ENCODE data around the gene MTSS2. TPM values are rescaled to one million over a fixed set of nuclear protein-coding genes. Genes with fewer than 3 reads are reported as not detected.
A peak's percentile ranks its signal among the peaks of the same experiment; 100 is the strongest.

MTSS2 gene
- total RNA-seq, 5 donors from 2014 or later (not counting 1 experiment from before 2014, with no cell fraction given): 2.2 to 7.1 (median 5.1) TPM

DNA sequence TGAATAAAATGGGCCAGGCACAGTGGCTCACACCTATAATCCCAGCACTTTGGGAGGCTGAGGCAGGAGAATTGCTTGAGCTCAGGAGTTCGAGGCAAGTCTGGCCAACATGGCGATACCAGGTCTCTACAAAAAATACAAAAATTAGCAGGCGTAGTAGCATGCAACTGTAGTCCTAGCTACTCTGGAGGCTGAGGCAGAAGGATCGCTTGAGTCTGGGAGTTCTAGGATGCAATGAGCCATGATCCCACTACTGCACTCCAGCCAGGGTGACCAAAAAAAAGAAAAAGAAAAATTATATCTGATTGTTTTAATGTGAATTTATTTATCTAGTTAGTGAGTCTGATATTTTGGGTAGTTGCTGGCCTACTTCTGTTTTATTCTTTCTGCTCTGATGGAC is 32.4 kb downstream of the MTSS2 start:
- H3K4me3 Mint-ChIP-seq: peak overlapping the region in 1 of 3 donors; percentile 29
- no peaks in the 10 kb centered on the region for H3K9me3 Mint-ChIP-seq
- Histone ChIP-seq H3K4me3 (ENCODE audit: control insufficient read depth in 1 of 2, extremely low read depth in 1 of 2, low read length in 1 of 2) (no peak overlapping the region), H3K27me3 (replicated peaks in 1 of 2; ENCODE audit: control insufficient read depth in 2 of 2, extremely low read depth in 1 of 2, insufficient read depth in 2 of 2, low read length in 1 of 2) (peaks cover 0 to 8% of the 10 kb centered on the region in 2 experiments), H3K4me1 (ENCODE audit: control insufficient read depth in 1 of 2, extremely low read depth in 1 of 2, insufficient read depth in 2 of 2, low read length in 2 of 2) (peaks cover 0 to 5% of the 10 kb centered on the region in 2 experiments), H3K9me3 (no peaks in the 10 kb centered on the region), H3K36me3 (ENCODE audit: control insufficient read depth in 2 of 2, extremely low read depth in 1 of 2, insufficient read depth in 1 of 2, low read length in 1 of 2) (no peaks in the 10 kb centered on the region), H3K27ac (ENCODE audit: low read length) (no peak overlapping the region)
- no peaks in the 10 kb centered on the region for H3K27me3 Mint-ChIP-seq
- DNase-seq (no peak), ATAC-seq (replicated peaks in 1 of 4) (peak in 1 of 4 experiments; percentile 18)
- peaks cover 3 to 6% (median 4%) of the 10 kb centered on the region in 3 donors for H3K4me1 Mint-ChIP-seq
- H3K27ac Mint-ChIP-seq: no peak overlapping the region
- no peaks in the 10 kb centered on the region for H3K36me3 Mint-ChIP-seq
- ChIA-PET POLR2A (interaction anchor here in 1 of 2 donors (0.5 to 0.6 kb wide), 2 partner anchors 199 to 306 kb away, joined by 3 read pairs; partner anchors contain the start of gene FCSK), CTCF (interaction anchor here in 1 of 2 donors (0.7 to 1.4 kb wide), 3 partner anchors 61 to 489 kb away, joined by 3 to 7 read pairs (median 5); no protein-coding TSS in a partner anchor)
- 100% methylated on average over 3 of the region's 4 CpGs for WGBS (ENCODE audit: insufficient coverage)

DNA sequence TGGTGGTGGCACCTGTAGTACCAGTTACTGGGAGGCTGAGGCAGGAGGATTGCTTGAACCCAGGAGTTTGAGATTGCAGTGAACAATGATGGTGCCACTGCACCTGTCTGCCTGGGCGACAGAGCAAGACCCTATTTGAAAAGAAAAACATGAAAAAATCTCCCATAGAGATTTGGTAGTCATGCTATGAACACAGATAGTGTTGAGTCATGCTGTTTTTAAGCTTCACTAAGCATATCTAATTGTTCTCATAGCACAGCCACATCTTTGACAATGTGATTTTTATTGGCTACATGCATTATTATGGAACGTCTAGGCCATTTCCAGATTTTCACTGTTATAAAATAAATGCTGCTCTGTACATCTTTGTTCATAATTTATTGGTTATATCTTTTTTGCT is 33.5 kb downstream of the MTSS2 start:
- Mint-ChIP-seq H3K36me3 (no peaks in the 10 kb centered on the region), H3K4me3 (no peak overlapping the region), H3K27ac (no peak overlapping the region), H3K9me3 (no peaks in the 10 kb centered on the region), H3K27me3 (no peaks in the 10 kb centered on the region), H3K4me1 (peaks cover 3 to 6% (median 4%) of the 10 kb centered on the region in 3 donors)
- H3K4me1 ChIP-seq (ENCODE audit: control insufficient read depth in 1 of 2, extremely low read depth in 1 of 2, insufficient read depth in 2 of 2, low read length in 2 of 2): peaks cover 0 to 5% of the 10 kb centered on the region in 2 experiments
- H3K9me3 ChIP-seq: no peaks in the 10 kb centered on the region
- POLR2A ChIA-PET: no interaction called here
- H3K27me3 ChIP-seq (replicated peaks in 1 of 2; ENCODE audit: control insufficient read depth in 2 of 2, extremely low read depth in 1 of 2, insufficient read depth in 2 of 2, low read length in 1 of 2): peaks cover 0 to 16% of the 10 kb centered on the region in 2 experiments
- DNase-seq (no peak), ATAC-seq (replicated peaks in 1 of 4) (no peak)
- H3K36me3 ChIP-seq (ENCODE audit: control insufficient read depth in 2 of 2, extremely low read depth in 1 of 2, insufficient read depth in 1 of 2, low read length in 1 of 2): no peaks in the 10 kb centered on the region
- no peak overlapping the region for H3K27ac ChIP-seq (ENCODE audit: low read length)
- WGBS (ENCODE audit: insufficient coverage): no CpG with 5 or more reads among the region's 2 CpGs
- H3K4me3 ChIP-seq (ENCODE audit: control insufficient read depth in 1 of 2, extremely low read depth in 1 of 2, low read length in 1 of 2): no peak overlapping the region
- CTCF ChIA-PET: no interaction called here

- H3K27ac Mint-ChIP-seq: no peak overlapping the region
- no peak for DNase-seq
- no peaks in the 10 kb centered on the region for H3K9me3 Mint-ChIP-seq
- no peaks in the 10 kb centered on the region for H3K36me3 Mint-ChIP-seq
- ChIA-PET POLR2A (no interaction called here), CTCF (interaction anchor here in 1 of 2 donors (0.7 kb wide), 1 partner anchor 120 kb away, joined by 5 read pairs; no protein-coding TSS in a partner anchor)
- no peaks in the 10 kb centered on the region for H3K27me3 Mint-ChIP-seq
- no peak overlapping the region for H3K27ac ChIP-seq (ENCODE audit: low read length)
- H3K9me3 ChIP-seq: no peaks in the 10 kb centered on the region
- ATAC-seq (replicated peaks in 1 of 4): no peak
- peaks cover 0 to 5% of the 10 kb centered on the region in 2 experiments for H3K4me1 ChIP-seq (ENCODE audit: control insufficient read depth in 1 of 2, extremely low read depth in 1 of 2, insufficient read depth in 2 of 2, low read length in 2 of 2)
- 71% methylated on average over 2 of the region's 3 CpGs for WGBS (ENCODE audit: insufficient coverage)
- H3K4me1 Mint-ChIP-seq: peaks cover 3 to 6% (median 4%) of the 10 kb centered on the region in 3 donors
- peaks cover 0 to 18% of the 10 kb centered on the region in 2 experiments for H3K27me3 ChIP-seq (replicated peaks in 1 of 2; ENCODE audit: control insufficient read depth in 2 of 2, extremely low read depth in 1 of 2, insufficient read depth in 2 of 2, low read length in 1 of 2)
- no peaks in the 10 kb centered on the region for H3K36me3 ChIP-seq (ENCODE audit: control insufficient read depth in 2 of 2, extremely low read depth in 1 of 2, insufficient read depth in 1 of 2, low read length in 1 of 2)
- H3K4me3 Mint-ChIP-seq: no peak overlapping the region
- H3K4me3 ChIP-seq (ENCODE audit: control insufficient read depth in 1 of 2, extremely low read depth in 1 of 2, low read length in 1 of 2): no peak overlapping the region
Observed at GRCh38 chr16:70651524-70651923, 34.3 kb downstream of the MTSS2 start.

DNA sequence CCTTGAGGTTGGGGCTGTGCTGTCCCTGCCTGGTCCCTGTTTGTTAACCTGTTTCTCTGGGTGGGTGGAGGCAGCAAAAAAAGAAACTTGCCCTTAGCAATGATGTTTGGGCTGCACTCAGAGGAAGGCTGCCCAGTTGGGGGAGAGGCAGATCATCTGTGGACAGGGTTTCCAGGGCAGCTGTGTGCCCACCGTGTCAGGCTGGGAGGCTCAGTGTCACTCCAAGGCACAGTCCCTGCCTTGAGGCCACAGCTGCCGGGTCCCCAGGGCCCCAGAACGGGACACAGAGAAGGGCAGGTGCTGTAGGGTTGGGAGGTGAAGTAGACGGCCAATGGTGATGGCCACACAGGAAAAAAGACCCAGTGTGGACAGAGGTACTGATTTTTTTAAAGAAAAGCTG is 35.6 kb downstream of the MTSS2 start:
- 62% methylated on average over 4 of the region's 4 CpGs for WGBS (ENCODE audit: insufficient coverage)
- Histone ChIP-seq H3K27ac (ENCODE audit: low read length) (no peak overlapping the region), H3K4me3 (ENCODE audit: control insufficient read depth in 1 of 2, extremely low read depth in 1 of 2, low read length in 1 of 2) (no peak overlapping the region), H3K36me3 (ENCODE audit: control insufficient read depth in 2 of 2, extremely low read depth in 1 of 2, insufficient read depth in 1 of 2, low read length in 1 of 2) (no peaks in the 10 kb centered on the region), H3K9me3 (no peaks in the 10 kb centered on the region), H3K4me1 (ENCODE audit: control insufficient read depth in 1 of 2, extremely low read depth in 1 of 2, insufficient read depth in 2 of 2, low read length in 2 of 2) (peaks cover 0 to 5% of the 10 kb centered on the region in 2 experiments), H3K27me3 (replicated peaks in 1 of 2; ENCODE audit: control insufficient read depth in 2 of 2, extremely low read depth in 1 of 2, insufficient read depth in 2 of 2, low read length in 1 of 2) (peaks cover 0 to 20% of the 10 kb centered on the region in 2 experiments)
- DNase-seq: no peak
- Mint-ChIP-seq H3K36me3 (no peaks in the 10 kb centered on the region), H3K27ac (no peak overlapping the region), H3K9me3 (no peaks in the 10 kb centered on the region), H3K4me1 (peaks cover 3 to 6% (median 4%) of the 10 kb centered on the region in 3 donors), H3K4me3 (no peak overlapping the region), H3K27me3 (no peaks in the 10 kb centered on the region)
- no peak for ATAC-seq (replicated peaks in 1 of 4)
- POLR2A ChIA-PET: no interaction called here
- CTCF ChIA-PET: no interaction called here

DNA sequence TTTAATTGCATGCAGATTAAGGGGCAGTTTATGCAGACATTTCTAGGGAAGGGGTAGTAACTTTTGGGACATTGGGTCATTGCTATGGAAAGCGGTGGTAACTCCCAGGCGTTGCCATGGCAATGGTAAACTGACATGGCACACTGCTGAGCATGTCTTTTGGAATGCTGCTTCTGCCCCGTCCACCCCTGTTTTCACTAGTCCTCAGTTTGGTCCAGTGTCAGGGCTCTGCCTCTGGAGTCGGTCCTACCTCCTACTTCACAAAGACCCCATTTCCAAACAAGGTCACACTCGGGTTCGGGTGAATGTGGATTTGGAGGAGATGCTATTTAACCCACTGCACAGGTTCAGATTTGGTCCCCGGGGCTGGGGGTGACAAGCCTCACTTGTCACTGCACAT is 36.6 kb downstream of the MTSS2 start:
- Mint-ChIP-seq H3K36me3 (no peaks in the 10 kb centered on the region), H3K27me3 (no peaks in the 10 kb centered on the region), H3K27ac (no peak overlapping the region), H3K9me3 (no peaks in the 10 kb centered on the region), H3K4me3 (no peak overlapping the region), H3K4me1 (peaks cover 3 to 6% (median 4%) of the 10 kb centered on the region in 3 donors)
- DNase-seq: no peak
- Histone ChIP-seq H3K9me3 (no peaks in the 10 kb centered on the region), H3K4me1 (ENCODE audit: control insufficient read depth in 1 of 2, extremely low read depth in 1 of 2, insufficient read depth in 2 of 2, low read length in 2 of 2) (peaks cover 0 to 5% of the 10 kb centered on the region in 2 experiments), H3K36me3 (ENCODE audit: control insufficient read depth in 2 of 2, extremely low read depth in 1 of 2, insufficient read depth in 1 of 2, low read length in 1 of 2) (no peaks in the 10 kb centered on the region), H3K4me3 (ENCODE audit: control insufficient read depth in 1 of 2, extremely low read depth in 1 of 2, low read length in 1 of 2) (no peak overlapping the region), H3K27ac (ENCODE audit: low read length) (no peak overlapping the region), H3K27me3 (replicated peaks in 1 of 2; ENCODE audit: control insufficient read depth in 2 of 2, extremely low read depth in 1 of 2, insufficient read depth in 2 of 2, low read length in 1 of 2) (peaks cover 0 to 18% of the 10 kb centered on the region in 2 experiments)
- CTCF ChIA-PET: no interaction called here
- 80% methylated on average over 3 of the region's 7 CpGs for WGBS (ENCODE audit: insufficient coverage)
- POLR2A ChIA-PET: no interaction called here
- no peak for ATAC-seq (replicated peaks in 1 of 4)

GRCh38 chr16:70648606-70649005 is 37.2 kb downstream of the MTSS2 start:
- Mint-ChIP-seq H3K9me3 (no peaks in the 10 kb centered on the region), H3K4me3 (no peak overlapping the region), H3K27ac (no peak overlapping the region), H3K36me3 (no peaks in the 10 kb centered on the region), H3K27me3 (no peaks in the 10 kb centered on the region), H3K4me1 (peaks cover 0 to 1% (median 0%) of the 10 kb centered on the region in 3 donors)
- DNase-seq (no peak), ATAC-seq (replicated peaks in 1 of 4) (no peak)
- Histone ChIP-seq H3K4me3 (ENCODE audit: control insufficient read depth in 1 of 2, extremely low read depth in 1 of 2, low read length in 1 of 2) (no peak overlapping the region), H3K9me3 (no peaks in the 10 kb centered on the region), H3K4me1 (ENCODE audit: control insufficient read depth in 1 of 2, extremely low read depth in 1 of 2, insufficient read depth in 2 of 2, low read length in 2 of 2) (no peaks in the 10 kb centered on the region), H3K27me3 (replicated peaks in 1 of 2; ENCODE audit: control insufficient read depth in 2 of 2, extremely low read depth in 1 of 2, insufficient read depth in 2 of 2, low read length in 1 of 2) (peaks cover 0 to 13% of the 10 kb centered on the region in 2 experiments), H3K27ac (ENCODE audit: low read length) (no peak overlapping the region), H3K36me3 (ENCODE audit: control insufficient read depth in 2 of 2, extremely low read depth in 1 of 2, insufficient read depth in 1 of 2, low read length in 1 of 2) (no peaks in the 10 kb centered on the region)
- ChIA-PET POLR2A (no interaction called here), CTCF (no interaction called here)
- WGBS (ENCODE audit: insufficient coverage): 74% methylated on average over 6 of the region's 6 CpGs

All from T-cell (primary cell).